D721Med (cell line): ENCODE data around the gene TTYH2.

Experiments
- DNase-seq: peaks from one replicate; pipeline ENCODE4 v3.0.0; 2011; ENCODE audit warnings: low spot score; ENCODE audit not compliant: insufficient read length
- FAIRE-seq: peaks from 2 replicates; lab custom pipeline; 2011; peaks lifted over from hg19 to GRCh38; lab: Jason Lieb, UNC
- TF ChIP-seq, protein P1 (sequence below): IDR thresholded peaks from 2 replicates; pipeline ENCODE4 v1.5.1; 2012; ENCODE audit warnings: mild to moderate bottlenecking, control low read depth; ENCODE audit not compliant: insufficient read depth; ENCODE audit errors: missing control alignments

The TTYH2 gene

DNA sequence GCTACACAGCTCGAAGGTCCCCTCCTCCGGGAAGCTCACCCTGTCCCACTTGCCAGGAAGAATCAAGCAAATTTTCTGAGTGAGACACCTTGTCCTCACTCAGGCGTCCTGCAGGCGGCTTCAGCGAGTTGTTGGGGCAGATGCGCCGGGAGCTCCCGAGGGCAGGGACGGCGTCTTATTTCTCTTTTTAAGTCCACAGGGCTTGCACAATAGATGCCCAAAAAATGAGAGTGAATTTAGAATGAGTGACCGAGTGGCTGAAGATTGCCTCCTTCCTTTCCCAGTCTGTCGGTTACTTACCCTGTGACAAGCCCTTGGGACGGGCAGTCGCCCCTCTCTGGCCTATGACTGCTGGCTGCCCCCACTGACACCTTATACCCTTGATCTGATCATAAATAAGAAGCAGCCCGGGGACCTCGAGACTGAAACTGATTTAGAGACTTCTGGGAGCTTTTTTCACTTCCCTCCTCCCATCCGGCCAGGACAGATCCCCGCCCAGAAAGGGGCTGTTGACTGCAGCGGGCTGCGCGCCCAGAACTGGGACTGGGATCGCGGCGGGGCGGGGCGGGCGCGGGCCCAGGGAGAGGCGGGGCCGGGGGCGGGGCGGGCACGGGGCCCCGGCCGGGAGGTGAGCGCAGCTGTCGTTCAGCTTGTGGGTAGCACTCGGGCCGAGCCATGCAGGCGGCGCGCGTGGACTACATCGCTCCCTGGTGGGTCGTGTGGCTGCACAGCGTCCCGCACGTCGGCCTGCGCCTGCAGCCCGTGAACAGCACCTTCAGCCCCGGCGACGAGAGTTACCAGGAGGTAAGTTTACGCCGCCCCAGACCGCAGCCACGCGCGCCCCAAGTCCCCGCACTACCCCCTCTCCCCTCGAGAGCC is at the start of gene TTYH2:
Gene TTYH2, plus strand, starts transcription at position 659 of the 879 bp plus-strand sequence. Its CDS starts 17 bp downstream, at position 676.
- DNase-seq, result peak; percentile 50
- no peak for FAIRE-seq
- TF ChIP-seq, protein P1, sequence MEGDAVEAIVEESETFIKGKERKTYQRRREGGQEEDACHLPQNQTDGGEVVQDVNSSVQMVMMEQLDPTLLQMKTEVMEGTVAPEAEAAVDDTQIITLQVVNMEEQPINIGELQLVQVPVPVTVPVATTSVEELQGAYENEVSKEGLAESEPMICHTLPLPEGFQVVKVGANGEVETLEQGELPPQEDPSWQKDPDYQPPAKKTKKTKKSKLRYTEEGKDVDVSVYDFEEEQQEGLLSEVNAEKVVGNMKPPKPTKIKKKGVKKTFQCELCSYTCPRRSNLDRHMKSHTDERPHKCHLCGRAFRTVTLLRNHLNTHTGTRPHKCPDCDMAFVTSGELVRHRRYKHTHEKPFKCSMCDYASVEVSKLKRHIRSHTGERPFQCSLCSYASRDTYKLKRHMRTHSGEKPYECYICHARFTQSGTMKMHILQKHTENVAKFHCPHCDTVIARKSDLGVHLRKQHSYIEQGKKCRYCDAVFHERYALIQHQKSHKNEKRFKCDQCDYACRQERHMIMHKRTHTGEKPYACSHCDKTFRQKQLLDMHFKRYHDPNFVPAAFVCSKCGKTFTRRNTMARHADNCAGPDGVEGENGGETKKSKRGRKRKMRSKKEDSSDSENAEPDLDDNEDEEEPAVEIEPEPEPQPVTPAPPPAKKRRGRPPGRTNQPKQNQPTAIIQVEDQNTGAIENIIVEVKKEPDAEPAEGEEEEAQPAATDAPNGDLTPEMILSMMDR, result no peak

- FAIRE-seq, result no peak
- DNase-seq, result no peak
- TF ChIP-seq, protein P1, result no peak
These were observed 49.5 kb upstream of the TTYH2 start for GRCh38 chr17:74163836-74164235.

DNA sequence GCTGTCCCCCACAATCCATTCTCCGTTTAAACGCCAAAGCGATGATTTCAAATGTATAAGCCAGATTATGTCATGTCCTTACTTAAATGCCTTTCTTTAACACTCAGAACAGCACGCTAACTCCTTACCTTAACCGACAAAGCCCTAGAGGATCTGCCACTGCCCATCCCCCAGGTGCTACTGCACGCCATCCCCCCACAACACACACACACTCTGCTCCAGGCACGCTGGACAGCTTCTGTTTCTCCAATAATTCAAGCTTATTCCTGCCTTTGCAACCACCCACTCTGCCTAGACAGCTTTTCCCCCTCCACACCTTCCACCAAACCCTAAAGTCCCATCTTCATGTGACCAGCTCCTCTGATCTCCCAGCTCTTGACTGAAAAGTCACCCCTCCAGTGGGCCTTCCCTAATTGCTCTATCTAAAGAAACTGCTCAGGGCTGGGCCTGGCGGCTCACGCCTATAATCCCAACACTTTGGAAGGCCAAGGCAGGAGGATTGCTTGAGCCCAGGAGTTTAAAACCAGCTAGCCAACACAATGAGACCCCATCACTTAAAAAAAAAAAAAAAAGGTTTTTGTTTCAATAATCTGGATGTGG is 48.8 kb upstream of the TTYH2 start:
- DNase-seq, result no peak
- no peak for FAIRE-seq
- TF ChIP-seq, protein P1, result no peak

GRCh38 chr17:74165797-74166365 is 47.5 kb upstream of the TTYH2 start:
- DNase-seq, result no peak
- no peak for FAIRE-seq
- TF ChIP-seq, protein P1, result no peak

- FAIRE-seq (no peak), DNase-seq (no peak)
- TF ChIP-seq, protein P1, result no peak
These were observed 42.4 kb upstream of the TTYH2 start for GRCh38 chr17:74170924-74171323.

DNA sequence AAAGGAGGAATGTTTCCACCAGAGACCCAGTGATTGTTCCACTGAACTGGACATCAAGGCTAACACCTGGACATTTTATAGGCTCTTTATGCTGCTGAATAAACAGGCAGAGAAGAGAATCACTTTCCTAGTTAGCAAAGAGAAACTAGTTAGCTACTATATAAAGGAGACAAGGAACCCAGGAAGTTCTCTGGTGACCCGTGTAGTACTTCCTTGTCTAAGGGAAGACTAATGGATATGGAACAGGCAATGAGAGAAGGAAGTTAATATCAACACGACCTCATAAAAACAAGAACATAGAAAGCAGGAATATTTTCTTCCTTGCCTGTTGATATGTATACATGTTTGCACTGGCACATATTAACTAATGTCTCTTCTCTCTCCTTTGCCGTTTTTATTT is 40.7 kb upstream of the TTYH2 start:
- FAIRE-seq (peak; percentile 44), DNase-seq (no peak)
- TF ChIP-seq, protein P1, result no peak
